Mesenchymal stem cell (in vitro differentiated cells and primary cell): ENCODE data around the gene LCA5L.
"Not testable (repeated sequence)": the region's sequence is repeated elsewhere in the genome, so short reads cannot be mapped to it uniquely, and the experiment has no call there.

Experiments
- DNase-seq: peaks from one replicate; pipeline ENCODE4 v3.0.0-alpha.2; 2013
- H2AFZ ChIP-seq: one replicate; pipeline ENCODE4 v1.6.1; 2013; ENCODE audit warnings: low read depth, mild to moderate bottlenecking, control low read depth, inconsistent platforms, low read length, moderate library complexity
- H2AK5ac ChIP-seq: 2 replicates; pipeline ENCODE4 v1.6.1; 2013; ENCODE audit warnings: low read length, moderate library complexity, mild to moderate bottlenecking, inconsistent platforms; ENCODE audit not compliant: severe bottlenecking
- H2BK120ac ChIP-seq: one replicate; pipeline ENCODE4 v1.6.1; 2013; ENCODE audit warnings: low read depth, mild to moderate bottlenecking, inconsistent platforms, low read length, moderate library complexity
- H2BK12ac ChIP-seq, 2 experiments: one replicate each; pipeline ENCODE4 v1.6.1; 2013; ENCODE audit warnings: inconsistent platforms in 2 of 2, low read length in 2 of 2, mild to moderate bottlenecking in 2 of 2, moderate library complexity in 2 of 2, control low read depth in 1 of 2
- H2BK15ac ChIP-seq: one replicate; pipeline ENCODE4 v1.6.1; 2013; ENCODE audit warnings: mild to moderate bottlenecking, low read depth, inconsistent platforms; ENCODE audit not compliant: poor library complexity, severe bottlenecking
- H2BK5ac ChIP-seq: 2 replicates; pipeline ENCODE4 v1.6.1; 2013; ENCODE audit warnings: low read depth, mild to moderate bottlenecking, low read length, control low read depth, inconsistent platforms; ENCODE audit not compliant: poor library complexity, severe bottlenecking
- H3K14ac ChIP-seq, 2 experiments: one replicate each; pipeline ENCODE4 v1.6.1; 2013; ENCODE audit warnings: inconsistent platforms in 2 of 2, low read length in 2 of 2, control low read depth in 1 of 2, mild to moderate bottlenecking in 1 of 2, moderate library complexity in 1 of 2
- H3K18ac ChIP-seq, 2 experiments: one replicate each; pipeline ENCODE4 v1.6.1; 2013; ENCODE audit warnings: inconsistent platforms in 2 of 2, low read length in 2 of 2, control low read depth in 1 of 2, low read depth in 1 of 2, mild to moderate bottlenecking in 1 of 2
- H3K23ac ChIP-seq, 2 experiments: one replicate each; pipeline ENCODE4 v1.6.1; 2013; ENCODE audit warnings: inconsistent platforms in 2 of 2, low read length in 2 of 2, mild to moderate bottlenecking in 2 of 2, moderate library complexity in 2 of 2, control low read depth in 1 of 2
- H3K27ac ChIP-seq: 2 replicates; pipeline ENCODE4 v1.5.1; 2013; ENCODE audit warnings: mild to moderate bottlenecking, moderate library complexity, low read length, control low read depth, inconsistent platforms; ENCODE audit not compliant: poor library complexity, severe bottlenecking
- H3K27me3 ChIP-seq, 2 experiments: 2 replicates each; pipeline versions ENCODE4 v1.6.1 to v1.7.0; 2013; ENCODE audit warnings: low read length in 2 of 2, mild to moderate bottlenecking in 2 of 2, moderate library complexity in 2 of 2, control low read depth in 1 of 2, inconsistent platforms in 1 of 2; ENCODE audit not compliant: control insufficient read depth in 1 of 2, insufficient read depth in 1 of 2
- H3K36me3 ChIP-seq, 2 experiments: 2 replicates each; pipeline versions ENCODE4 v1.6.1 to v1.7.0; 2013; ENCODE audit warnings: low read length in 2 of 2, control low read depth in 1 of 2, inconsistent platforms in 1 of 2, low read depth in 1 of 2, mild to moderate bottlenecking in 1 of 2; ENCODE audit not compliant: insufficient read depth in 2 of 2, control insufficient read depth in 1 of 2
- H3K4ac ChIP-seq, 2 experiments: one replicate each; pipeline ENCODE4 v1.6.1; 2013; ENCODE audit warnings: inconsistent platforms in 2 of 2, low read length in 2 of 2, mild to moderate bottlenecking in 2 of 2, moderate library complexity in 2 of 2, control low read depth in 1 of 2, low read depth in 1 of 2
- H3K4me1 ChIP-seq: 2 replicates; pipeline ENCODE4 v1.6.1; 2013; ENCODE audit warnings: low read depth, low read length, control low read depth; ENCODE audit not compliant: control insufficient read depth, insufficient read depth
- H3K4me2 ChIP-seq: 2 replicates; pipeline ENCODE4 v1.6.1; 2013; ENCODE audit warnings: low read length, mild to moderate bottlenecking, inconsistent platforms; ENCODE audit not compliant: poor library complexity, severe bottlenecking
- H3K4me3 ChIP-seq, 2 experiments: 2 replicates each; pipeline versions ENCODE4 v1.5.1 to v1.7.0; 2013; ENCODE audit warnings: low read length in 2 of 2, mild to moderate bottlenecking in 2 of 2, control low read depth in 1 of 2, low read depth in 1 of 2; ENCODE audit not compliant: insufficient read depth in 1 of 2
- H3K79me1 ChIP-seq: replicated peaks from 2 replicates; pipeline ENCODE4 v1.6.1; 2013; ENCODE audit warnings: mild to moderate bottlenecking, control low read depth, low read length, inconsistent platforms; ENCODE audit not compliant: poor library complexity, severe bottlenecking
- H3K9ac ChIP-seq: 2 replicates; pipeline ENCODE4 v1.7.0; 2013; ENCODE audit warnings: mild to moderate bottlenecking, low read length, moderate library complexity
- H3K9me3 ChIP-seq: 2 replicates; pipeline ENCODE4 v1.7.0; 2013; ENCODE audit warnings: mild to moderate bottlenecking, low read length; ENCODE audit not compliant: control insufficient read depth
- H4K8ac ChIP-seq: one replicate; pipeline ENCODE4 v1.6.1; 2013; ENCODE audit warnings: inconsistent platforms, mild to moderate bottlenecking, low read length, moderate library complexity
- H4K91ac ChIP-seq: one replicate; pipeline ENCODE4 v1.6.1; 2013; ENCODE audit warnings: mild to moderate bottlenecking, low read length, inconsistent platforms
- WGBS: methylation state at CpG from one replicate; pipeline ENCODE4 v1.1.7; 2013; ENCODE audit warnings: mixed read lengths; 5-methylcytosine and 5-hydroxymethylcytosine counted together

Gene LCA5L

GRCh38 chr21:39373634-39374033 lies 71.9 kb downstream of the LCA5L start:
- peaks cover 5 to 8% of the 10 kb centered on the region in 2 experiments for H3K27me3 ChIP-seq
- no peak overlapping the region for H2BK120ac ChIP-seq
- no peaks in the 10 kb centered on the region for H3K4me1 ChIP-seq
- 26% methylated on average over 4 of the region's 5 CpGs for WGBS
- no peak overlapping the region for H4K91ac ChIP-seq
- no peak overlapping the region for H4K8ac ChIP-seq
- no peak overlapping the region for H3K23ac ChIP-seq
- H2BK12ac ChIP-seq, result no peak overlapping the region
- H2BK5ac ChIP-seq, result no peak overlapping the region
- H3K4me2 ChIP-seq, result no peak overlapping the region
- no peak overlapping the region for H3K4ac ChIP-seq
- H3K79me1 ChIP-seq, result no peaks in the 10 kb centered on the region
- no peak overlapping the region for H2BK15ac ChIP-seq
- H2AFZ ChIP-seq, result no peak overlapping the region
- H3K4me3 ChIP-seq, result peak overlapping the region in 1 of 2 experiments; percentile 57
- no peaks in the 10 kb centered on the region for H3K9me3 ChIP-seq
- no peaks in the 10 kb centered on the region for H3K36me3 ChIP-seq
- peak overlapping the region; percentile 60 for H3K9ac ChIP-seq
- H3K18ac ChIP-seq, result no peak overlapping the region
- no peak overlapping the region for H3K27ac ChIP-seq
- DNase-seq, result peak; percentile 50
- H2AK5ac ChIP-seq, result no peak overlapping the region
- no peak overlapping the region for H3K14ac ChIP-seq

DNA sequence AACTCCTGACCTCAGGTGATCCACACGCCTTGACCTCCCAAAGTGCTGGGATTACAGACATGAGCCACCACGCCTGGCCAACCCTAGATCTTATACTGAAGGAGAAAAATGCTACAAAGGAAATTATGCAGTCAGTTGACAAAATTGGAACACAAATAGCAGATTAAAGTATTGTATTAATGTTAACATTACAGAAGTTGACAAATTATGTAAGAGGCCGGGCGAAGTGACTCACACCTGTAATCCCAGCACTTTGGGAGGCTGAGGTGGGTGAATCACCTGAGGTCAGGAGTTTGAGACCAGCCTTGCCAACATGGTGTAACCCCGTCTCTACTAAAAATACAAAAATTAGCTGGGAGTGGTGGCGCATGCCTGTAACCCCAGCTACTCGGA lies 75.7 kb downstream of the LCA5L start:
- H2BK12ac ChIP-seq, H3K27me3 ChIP-seq, H3K9ac ChIP-seq, H3K36me3 ChIP-seq, H3K4ac ChIP-seq, H2AFZ ChIP-seq, H3K14ac ChIP-seq, H4K91ac ChIP-seq, H3K23ac ChIP-seq, H2AK5ac ChIP-seq, H3K4me1 ChIP-seq, H3K18ac ChIP-seq, H2BK120ac ChIP-seq, H2BK5ac ChIP-seq, H4K8ac ChIP-seq, H3K27ac ChIP-seq, H3K79me1 ChIP-seq, DNase-seq, H3K9me3 ChIP-seq, H2BK15ac ChIP-seq, H3K4me2 ChIP-seq, H3K4me3 ChIP-seq: not testable (repeated sequence)
- 95% methylated on average over 4 of the region's 7 CpGs for WGBS

DNA sequence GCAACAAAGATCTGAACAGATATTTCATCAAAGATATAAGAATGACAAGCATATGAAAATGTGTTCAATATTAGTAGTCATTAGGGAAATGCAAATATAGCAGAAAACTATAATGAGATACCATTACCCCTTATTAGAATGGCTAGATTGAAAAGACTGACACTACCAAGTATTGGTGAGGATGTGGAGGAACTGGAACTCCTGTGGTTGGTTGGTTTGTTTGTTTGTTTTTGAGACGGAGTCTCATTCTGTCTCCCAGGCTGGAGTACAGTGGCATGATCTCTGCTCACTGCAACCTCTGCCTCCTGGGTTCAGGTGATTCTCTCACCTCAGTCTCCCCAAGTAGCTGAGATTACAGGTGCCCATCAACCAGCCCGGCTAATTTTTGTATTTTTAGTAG lies 77.8 kb downstream of the LCA5L start:
- 89% methylated on average over 1 of the region's 2 CpGs for WGBS
- Histone ChIP-seq H3K4me3 (no peak overlapping the region), H3K4me2 (no peak overlapping the region), H3K14ac (no peak overlapping the region), H2AK5ac (no peak overlapping the region), H3K27me3 (peaks cover 0 to 5% of the 10 kb centered on the region in 2 experiments), H3K9ac (no peak overlapping the region), H4K8ac (no peak overlapping the region), H3K36me3 (no peaks in the 10 kb centered on the region), H3K9me3 (no peaks in the 10 kb centered on the region), H3K4ac (no peak overlapping the region), H3K27ac (no peak overlapping the region), H2BK15ac (no peak overlapping the region), H2BK5ac (no peak overlapping the region), H3K4me1 (no peaks in the 10 kb centered on the region), H3K18ac (no peak overlapping the region), H2BK120ac (no peak overlapping the region), H3K23ac (no peak overlapping the region), H3K79me1 (no peaks in the 10 kb centered on the region), H2AFZ (no peak overlapping the region), H4K91ac (no peak overlapping the region), H2BK12ac (no peak overlapping the region)
- no peak for DNase-seq

DNA sequence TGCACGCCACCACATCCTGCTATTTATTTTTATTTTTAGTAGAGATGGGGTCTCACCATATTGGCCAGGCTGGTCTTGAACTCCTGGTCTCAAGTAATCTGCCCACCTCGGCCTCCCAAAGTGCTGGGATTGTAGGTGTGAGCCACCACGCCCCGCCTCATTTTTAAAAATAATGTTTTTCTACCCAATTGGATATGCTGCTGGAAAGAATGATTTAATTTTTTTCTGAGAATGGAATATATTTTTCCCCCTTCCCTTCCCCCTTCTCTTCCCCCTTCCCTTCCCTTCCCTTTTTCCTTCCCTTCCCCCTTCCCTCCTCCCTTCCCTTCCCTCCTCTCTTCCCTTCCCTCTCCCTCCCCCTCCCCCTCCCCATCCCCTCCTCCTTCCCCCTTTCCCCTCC lies 79.0 kb downstream of the LCA5L start:
- Histone ChIP-seq H4K91ac (no peak overlapping the region), H3K23ac (no peak overlapping the region), H3K27ac (no peak overlapping the region), H3K4me2 (no peak overlapping the region), H3K4me1 (no peaks in the 10 kb centered on the region), H3K4ac (no peak overlapping the region), H2AFZ (no peak overlapping the region), H2BK120ac (no peak overlapping the region), H2BK15ac (no peak overlapping the region), H3K14ac (no peak overlapping the region), H2BK12ac (no peak overlapping the region), H3K9me3 (no peaks in the 10 kb centered on the region), H4K8ac (no peak overlapping the region), H2BK5ac (no peak overlapping the region), H3K27me3 (peaks cover 3 to 5% of the 10 kb centered on the region in 2 experiments), H3K4me3 (no peak overlapping the region), H3K36me3 (no peaks in the 10 kb centered on the region), H3K79me1 (no peaks in the 10 kb centered on the region), H2AK5ac (no peak overlapping the region), H3K9ac (no peak overlapping the region), H3K18ac (no peak overlapping the region)
- no CpG with 5 or more reads among the region's 4 CpGs for WGBS
- no peak for DNase-seq
